Transverse colon (tissue), 4 donors: ENCODE measurements around the gene RANBP10. TPM values are rescaled to one million over a fixed set of nuclear protein-coding genes. Genes with fewer than 3 reads are reported as not detected.

Source experiments
- DNase-seq: peaks from one replicate; pipeline ENCODE4 v3.0.0-alpha.2; 2019
- H3K27ac ChIP-seq, 4 donors: fragments of 200-600 bp; sonication (generic); 2 replicates each; pipeline ENCODE4 v1.5.1; 2016 to 2018; ENCODE audit warnings: inconsistent platforms in 4 of 4
- H3K27me3 ChIP-seq: fragments of 200-600 bp; sonication (generic); 2 replicates; pipeline ENCODE4 v1.5.1; 2017; ENCODE audit warnings: inconsistent platforms
- H3K36me3 ChIP-seq, 4 donors: fragments of 200-600 bp; sonication (generic); 2 replicates each; pipeline ENCODE4 v1.5.1; 2017 to 2019; ENCODE audit warnings: inconsistent platforms in 4 of 4
- H3K4me1 ChIP-seq, 4 donors: fragments of 200-600 bp; sonication (generic); 2 replicates each; pipeline ENCODE4 v1.5.1; 2017 to 2020; ENCODE audit warnings: inconsistent platforms in 4 of 4
- H3K4me3 ChIP-seq, 4 donors: fragments of 200-600 bp; sonication (generic); 1 replicate in 1 of 4; 2 replicates in 3 of 4; pipeline versions ENCODE4 v1.5.1 to v1.6.1; 2017 to 2019; ENCODE audit warnings: inconsistent platforms in 4 of 4
- H3K9me3 ChIP-seq, 2 donors: fragments of 200-600 bp; sonication (generic); 2 replicates each; pipeline ENCODE4 v1.5.1; 2017 to 2019; ENCODE audit warnings: inconsistent platforms in 2 of 2
- EP300 ChIP-seq: sonication (generic); formaldehyde crosslinking; IDR thresholded peaks from one replicate; pipeline ENCODE4 v1.6.1; 2017; ENCODE audit warnings: antibody characterized with exemption, low read depth
- POLR2A ChIP-seq: fragments of 450-650 bp; IDR thresholded peaks from one replicate; pipeline ENCODE4 v1.6.1; 2016; ENCODE audit warnings: antibody characterized with exemption, mild to moderate bottlenecking, moderate library complexity
- POLR2AphosphoS5 ChIP-seq, 3 donors: sonication (generic); formaldehyde crosslinking; IDR thresholded peaks; one replicate each; pipeline ENCODE4 v1.6.1; 2016; ENCODE audit warnings: antibody characterized with exemption in 3 of 3
- WGBS, 2 donors: methylation state at CpG; one replicate each; pipeline ENCODE4 v1.1.5; 2018; ENCODE audit warnings: low coverage in 1 of 2; 5-methylcytosine and 5-hydroxymethylcytosine counted together
- in situ Hi-C, 4 donors: fragments of 200-750 bp; cut with MboI; loops; one replicate each; pipeline versions ENCODE4 v1.15.0 to v1.15.1; 2017; ENCODE audit warnings: low sequenced_read_pairs in 3 of 4, low pct_ligation_motif_present in 1 of 4, low pct_unique_long_range_greater_than_20kb in 1 of 4
- intact Hi-C: fragments of 100-400 bp; cut with DNase I; formaldehyde crosslinking; loops from one replicate; pipeline ENCODE4 v1.15.1; 2023; ENCODE audit warnings: low total_unique reads
- total RNA-seq, 4 donors: library from RNA; depleted of rRNA; stranded (reverse); fragments of >200 nt; gene quantifications; one replicate each; pipeline ENCODE4 v1.1.0, GENCODE V29; 2016
- TF ChIP-seq, protein P1 (sequence below), 5 experiments: fragments of 200-600 bp in 3 of 5; fragments of 450-650 bp in 2 of 5; sonication (generic) in 3 of 5; IDR thresholded peaks; 1 replicate in 2 of 5; 2 replicates in 3 of 5; pipeline ENCODE4 v1.5.1; 2016 to 2017; ENCODE audit warnings: antibody characterized with exemption in 5 of 5, inconsistent platforms in 3 of 5, mild to moderate bottlenecking in 2 of 5, moderate library complexity in 1 of 5

RANBP10 gene
- total RNA-seq, 4 donors from 2014 or later = 15.1 to 32.9 (median 19.1) TPM

GRCh38 chr16:67716097-67716496 lies 90.3 kb downstream of the RANBP10 start:
- Histone ChIP-seq H3K27ac (peak overlapping the region in 3 of 4 donors; percentile 31 to 60 (median 47)), H3K4me1 (peaks cover 5 to 65% (median 35%) of the 10 kb centered on the region in 4 donors), H3K4me3 (no peak overlapping the region), H3K27me3 (no peaks in the 10 kb centered on the region), H3K9me3 (no peaks in the 10 kb centered on the region), H3K36me3 (no peaks in the 10 kb centered on the region)
- intact Hi-C loops (no loop called here), in situ Hi-C loops (no loop called here)
- no peak for DNase-seq
- TF ChIP-seq POLR2A (no peak), POLR2AphosphoS5 (IDR thresholded peaks at IDR 0.05) (no peak), EP300 (no peak)
- TF ChIP-seq, protein P1, sequence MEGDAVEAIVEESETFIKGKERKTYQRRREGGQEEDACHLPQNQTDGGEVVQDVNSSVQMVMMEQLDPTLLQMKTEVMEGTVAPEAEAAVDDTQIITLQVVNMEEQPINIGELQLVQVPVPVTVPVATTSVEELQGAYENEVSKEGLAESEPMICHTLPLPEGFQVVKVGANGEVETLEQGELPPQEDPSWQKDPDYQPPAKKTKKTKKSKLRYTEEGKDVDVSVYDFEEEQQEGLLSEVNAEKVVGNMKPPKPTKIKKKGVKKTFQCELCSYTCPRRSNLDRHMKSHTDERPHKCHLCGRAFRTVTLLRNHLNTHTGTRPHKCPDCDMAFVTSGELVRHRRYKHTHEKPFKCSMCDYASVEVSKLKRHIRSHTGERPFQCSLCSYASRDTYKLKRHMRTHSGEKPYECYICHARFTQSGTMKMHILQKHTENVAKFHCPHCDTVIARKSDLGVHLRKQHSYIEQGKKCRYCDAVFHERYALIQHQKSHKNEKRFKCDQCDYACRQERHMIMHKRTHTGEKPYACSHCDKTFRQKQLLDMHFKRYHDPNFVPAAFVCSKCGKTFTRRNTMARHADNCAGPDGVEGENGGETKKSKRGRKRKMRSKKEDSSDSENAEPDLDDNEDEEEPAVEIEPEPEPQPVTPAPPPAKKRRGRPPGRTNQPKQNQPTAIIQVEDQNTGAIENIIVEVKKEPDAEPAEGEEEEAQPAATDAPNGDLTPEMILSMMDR (IDR thresholded peaks at IDR 0.05) = no peak
- WGBS, 2 donors = 52 to 59% methylated on average over 2 of the region's 2 CpGs

GRCh38 chr16:67714522-67714921 lies 91.8 kb downstream of the RANBP10 start:
- 70 to 86% methylated on average over 1 of the region's 1 CpG for WGBS, 2 donors
- no peaks in the 10 kb centered on the region for H3K36me3 ChIP-seq
- peaks cover 5 to 61% (median 29%) of the 10 kb centered on the region in 4 donors for H3K4me1 ChIP-seq
- H3K27me3 ChIP-seq = no peaks in the 10 kb centered on the region
- in situ Hi-C loops (no loop called here), intact Hi-C loops (no loop called here)
- no peak for DNase-seq
- no peak overlapping the region for H3K27ac ChIP-seq
- no peak overlapping the region for H3K4me3 ChIP-seq
- TF ChIP-seq POLR2AphosphoS5 (IDR thresholded peaks at IDR 0.05) (no peak), POLR2A (no peak), EP300 (no peak)
- TF ChIP-seq, protein P1 (IDR thresholded peaks at IDR 0.05) = no peak
- H3K9me3 ChIP-seq = no peaks in the 10 kb centered on the region

DNA sequence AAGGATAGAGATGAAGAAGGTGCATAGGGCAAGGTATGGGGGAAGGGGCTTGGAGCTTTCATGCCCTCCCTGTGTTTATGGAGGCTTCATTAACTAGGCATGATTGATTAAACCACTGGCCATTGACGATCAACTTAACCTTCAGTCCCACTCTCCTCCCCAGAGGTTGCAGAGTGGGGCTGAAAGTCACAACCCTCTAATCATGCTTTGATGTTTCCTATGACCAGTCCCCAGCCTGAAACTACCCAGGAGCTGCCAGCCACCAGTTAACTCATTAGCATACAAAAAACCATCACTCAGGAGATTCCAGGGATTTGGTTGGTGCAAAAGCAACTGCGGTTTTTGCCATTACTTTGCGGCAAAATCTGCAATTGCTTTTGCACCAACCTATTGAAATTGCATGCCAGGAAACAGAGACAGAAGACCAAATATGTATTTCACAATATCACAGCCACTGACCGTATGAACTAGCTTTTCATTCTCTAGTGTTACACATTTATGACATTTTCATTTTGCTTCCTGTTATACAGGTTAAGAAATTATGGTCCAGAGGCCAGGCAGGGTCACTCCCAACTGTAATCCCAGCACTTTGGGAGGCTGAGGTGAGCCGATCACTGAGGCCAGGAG lies 92.6 kb downstream of the RANBP10 start:
- TF ChIP-seq, protein P1 (IDR thresholded peaks at IDR 0.05) = no peak
- no peak for TF ChIP-seq POLR2AphosphoS5 (IDR thresholded peaks at IDR 0.05)
- TF ChIP-seq EP300 = no peak
- no peak for TF ChIP-seq POLR2A
- in situ Hi-C loops = no loop called here
- H3K4me3 ChIP-seq = no peak overlapping the region
- intact Hi-C loops = no loop called here
- no peaks in the 10 kb centered on the region for H3K27me3 ChIP-seq
- peaks cover 5 to 62% (median 29%) of the 10 kb centered on the region in 4 donors for H3K4me1 ChIP-seq
- peak overlapping the region in 3 of 4 donors; percentile 6 to 26 (median 15) for H3K27ac ChIP-seq
- 44 to 68% methylated on average over 4 to 5 of the region's 5 CpGs for WGBS, 2 donors
- H3K36me3 ChIP-seq = no peaks in the 10 kb centered on the region
- no peaks in the 10 kb centered on the region for H3K9me3 ChIP-seq
- peak; percentile 30 for DNase-seq

GRCh38 chr16:67710607-67711006 lies 95.8 kb downstream of the RANBP10 start:
- in situ Hi-C loops = no loop called here
- WGBS, 2 donors = 91 to 94% methylated on average over 6 of the region's 6 CpGs

More at GRCh38 chr16:67710607-67711006, 95.8 kb downstream of the RANBP10 start:
- DNase-seq = no peak
- TF ChIP-seq, protein P1 (IDR thresholded peaks at IDR 0.05) = no peak
- TF ChIP-seq POLR2AphosphoS5 (IDR thresholded peaks at IDR 0.05) (no peak), EP300 (no peak), POLR2A (no peak)
- intact Hi-C loops = no loop called here
- Histone ChIP-seq H3K4me1 (peaks cover 0 to 31% (median 8%) of the 10 kb centered on the region in 4 donors), H3K27ac (no peak overlapping the region), H3K36me3 (no peaks in the 10 kb centered on the region), H3K9me3 (no peaks in the 10 kb centered on the region), H3K4me3 (no peak overlapping the region), H3K27me3 (no peaks in the 10 kb centered on the region)
